ENCODE results near the gene KIF26A. TPM values are rescaled to one million over a fixed set of nuclear protein-coding genes. Genes with fewer than 3 reads are reported as not detected.

The KIF26A gene
- 1 to 10 TPM; 1.8 to 7.3 (median 3.5) TPM for total RNA-seq

DNA sequence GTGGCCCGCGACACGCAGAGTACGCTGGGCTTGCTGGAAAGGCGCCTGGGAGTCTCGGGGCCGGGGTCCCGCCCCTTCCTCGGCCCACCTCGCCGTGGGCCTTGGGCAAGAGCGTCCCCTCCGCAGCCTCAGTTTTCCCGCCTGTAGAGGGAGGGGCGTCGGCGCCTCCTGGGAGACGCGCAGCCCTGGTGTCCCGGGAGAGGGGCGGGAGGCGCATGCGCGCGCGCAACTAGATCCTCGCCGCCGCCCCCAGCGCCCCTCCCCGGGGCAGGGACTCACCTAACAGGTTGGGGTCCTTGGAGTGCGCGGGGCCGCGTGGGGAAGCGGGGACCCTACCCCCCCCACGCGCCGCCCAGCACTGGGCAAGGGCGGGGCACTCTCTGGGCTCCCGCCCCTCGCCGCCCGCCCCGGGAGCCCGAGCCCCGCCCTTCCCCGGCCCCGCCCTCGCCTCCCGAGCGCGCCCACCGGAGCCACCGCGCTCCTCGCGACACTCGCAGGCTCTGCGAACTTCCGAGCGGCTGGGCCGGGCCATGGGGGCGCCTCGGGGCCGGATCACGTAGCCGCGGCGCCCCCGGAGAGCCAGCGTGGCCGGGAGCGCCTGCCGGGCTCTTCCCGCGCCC is at the start of gene KIF26A:
KIF26A (plus strand) TSS at position 490 of the 620 bp plus-strand sequence. CDS start 136 bp downstream, outside the sequence.
- peaks cover 34 to 53% (median 44%) of the 10 kb centered on the region in 4 donors for H3K4me1 ChIP-seq
- TF ChIP-seq POLR2A (IDR thresholded peaks at IDR 0.05): no peak
- no peak for TF ChIP-seq EP300 (IDR thresholded peaks at IDR 0.05)
- TF ChIP-seq, protein P1, sequence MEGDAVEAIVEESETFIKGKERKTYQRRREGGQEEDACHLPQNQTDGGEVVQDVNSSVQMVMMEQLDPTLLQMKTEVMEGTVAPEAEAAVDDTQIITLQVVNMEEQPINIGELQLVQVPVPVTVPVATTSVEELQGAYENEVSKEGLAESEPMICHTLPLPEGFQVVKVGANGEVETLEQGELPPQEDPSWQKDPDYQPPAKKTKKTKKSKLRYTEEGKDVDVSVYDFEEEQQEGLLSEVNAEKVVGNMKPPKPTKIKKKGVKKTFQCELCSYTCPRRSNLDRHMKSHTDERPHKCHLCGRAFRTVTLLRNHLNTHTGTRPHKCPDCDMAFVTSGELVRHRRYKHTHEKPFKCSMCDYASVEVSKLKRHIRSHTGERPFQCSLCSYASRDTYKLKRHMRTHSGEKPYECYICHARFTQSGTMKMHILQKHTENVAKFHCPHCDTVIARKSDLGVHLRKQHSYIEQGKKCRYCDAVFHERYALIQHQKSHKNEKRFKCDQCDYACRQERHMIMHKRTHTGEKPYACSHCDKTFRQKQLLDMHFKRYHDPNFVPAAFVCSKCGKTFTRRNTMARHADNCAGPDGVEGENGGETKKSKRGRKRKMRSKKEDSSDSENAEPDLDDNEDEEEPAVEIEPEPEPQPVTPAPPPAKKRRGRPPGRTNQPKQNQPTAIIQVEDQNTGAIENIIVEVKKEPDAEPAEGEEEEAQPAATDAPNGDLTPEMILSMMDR (IDR thresholded peaks at IDR 0.05): no peak
- TF ChIP-seq POLR2AphosphoS5 (IDR thresholded peaks at IDR 0.05): no peak
- H3K27ac ChIP-seq: peak within 1 kb of the TSS in 2 of 4 donors; percentile 61 to 64
- H3K27me3 ChIP-seq: peaks cover 0 to 47% (median 23%) of the 10 kb centered on the region in 4 donors
- ATAC-seq (ENCODE audit: low FRiP score in 2 of 2): peak in 1 of 2 donors; percentile 12
- no peaks in the 10 kb centered on the region for H3K9me3 ChIP-seq
- 5 to 20% methylated on average over 1 to 23 of the region's 77 CpGs for WGBS, 2 donors
- H3K36me3 ChIP-seq: no peaks in the 10 kb centered on the region
- peak in 1 of 2 donors; percentile 90 for DNase-seq
- peak within 1 kb of the TSS; percentile 19 to 71 (median 50) for H3K4me3 ChIP-seq

GRCh38 chr14:104090071-104090748 is 48.2 kb upstream of the KIF26A start:
- no peaks in the 10 kb centered on the region for H3K36me3 ChIP-seq
- DNase-seq (peak in 1 of 2 donors; percentile 64), ATAC-seq (ENCODE audit: low FRiP score in 2 of 2) (no peak)
- no peak overlapping the region for H3K4me3 ChIP-seq
- H3K27me3 ChIP-seq: peaks cover 0 to 9% (median 4%) of the 10 kb centered on the region in 4 donors
- H3K4me1 ChIP-seq: peaks cover 7 to 26% (median 11%) of the 10 kb centered on the region in 4 donors
- 92 to 95% methylated on average over 15 to 20 of the region's 20 CpGs for WGBS, 2 donors
- no peak overlapping the region for H3K27ac ChIP-seq
- TF ChIP-seq EP300 (IDR thresholded peaks at IDR 0.05): no peak
- H3K9me3 ChIP-seq: no peaks in the 10 kb centered on the region

GRCh38 chr14:104091061-104091926 is 47.1 kb upstream of the KIF26A start:
- Histone ChIP-seq H3K9me3 (no peaks in the 10 kb centered on the region), H3K36me3 (no peaks in the 10 kb centered on the region), H3K27me3 (peaks cover 0 to 2% (median 1%) of the 10 kb centered on the region in 4 donors), H3K27ac (no peak overlapping the region), H3K4me3 (no peak overlapping the region), H3K4me1 (peaks cover 0 to 15% (median 10%) of the 10 kb centered on the region in 4 donors)
- DNase-seq: peak in 1 of 2 donors; percentile 68
- 58 to 67% methylated on average over 13 to 24 of the region's 26 CpGs for WGBS, 2 donors
- no peak for TF ChIP-seq EP300 (IDR thresholded peaks at IDR 0.05)
- TF ChIP-seq, protein P1 (IDR thresholded peaks at IDR 0.05): no peak
- TF ChIP-seq POLR2A (IDR thresholded peaks at IDR 0.05): no peak
- no peak for TF ChIP-seq POLR2AphosphoS5 (IDR thresholded peaks at IDR 0.05)
- ATAC-seq (ENCODE audit: low FRiP score in 2 of 2): no peak

- H3K9me3 ChIP-seq: no peaks in the 10 kb centered on the region
- H3K36me3 ChIP-seq: no peaks in the 10 kb centered on the region
- H3K4me3 ChIP-seq: no peak overlapping the region
- DNase-seq (peak in 1 of 2 donors; percentile 83), ATAC-seq (ENCODE audit: low FRiP score in 2 of 2) (no peak)
- TF ChIP-seq POLR2A (IDR thresholded peaks at IDR 0.05) (no peak), EP300 (IDR thresholded peaks at IDR 0.05) (no peak), POLR2AphosphoS5 (IDR thresholded peaks at IDR 0.05) (no peak)
- TF ChIP-seq, protein P1 (IDR thresholded peaks at IDR 0.05): no peak
- H3K4me1 ChIP-seq: peaks cover 0 to 14% (median 10%) of the 10 kb centered on the region in 4 donors
- WGBS, 2 donors: 78 to 86% methylated on average over 5 to 23 of the region's 23 CpGs
- no peaks in the 10 kb centered on the region for H3K27me3 ChIP-seq
- H3K27ac ChIP-seq: no peak overlapping the region
These were observed 46.2 kb upstream of the KIF26A start for GRCh38 chr14:104091927-104092771.
